Lung (tissue), 12 donors: ENCODE data around the gene WDPCP. TPM values are rescaled to one million over a fixed set of nuclear protein-coding genes. Genes with fewer than 3 reads are reported as not detected.

ENCODE experiments used
- ATAC-seq: fragments of 200-7000 bp; cut with Tn5 transposase; one replicate; pipeline ENCODE4 v1.9.1; 2020; ENCODE audit warnings: moderate number of reproducible peaks; ENCODE audit not compliant: insufficient read depth, low FRiP score
- DNase-seq, 3 donors: peaks; one replicate each; pipeline ENCODE4 v3.0.0-alpha.2; 2013 to 2017
- H3K27ac ChIP-seq, 2 donors: one replicate each; pipeline ENCODE4 v1.5.1; 2013; ENCODE audit warnings: mild to moderate bottlenecking in 2 of 2, moderate library complexity in 2 of 2, control low read depth in 1 of 2, inconsistent platforms in 1 of 2, low read depth in 1 of 2, low read length in 1 of 2
- H3K27me3 ChIP-seq, 3 donors: one replicate each; pipeline ENCODE4 v1.5.1; 2013; ENCODE audit warnings: low read length in 2 of 3; ENCODE audit not compliant: control insufficient read depth in 3 of 3, insufficient read depth in 3 of 3
- H3K36me3 ChIP-seq, 4 donors: one replicate each; pipeline ENCODE4 v1.5.1; 2013; ENCODE audit warnings: low read length in 4 of 4, mild to moderate bottlenecking in 1 of 4, moderate library complexity in 1 of 4; ENCODE audit not compliant: control insufficient read depth in 4 of 4, insufficient read depth in 4 of 4
- H3K4me1 ChIP-seq, 5 donors: one replicate each; pipeline ENCODE4 v1.5.1; 2013; ENCODE audit warnings: low read length in 5 of 5, mild to moderate bottlenecking in 2 of 5, moderate library complexity in 1 of 5; ENCODE audit not compliant: control insufficient read depth in 5 of 5, insufficient read depth in 5 of 5
- H3K4me3 ChIP-seq: one replicate; pipeline ENCODE4 v1.5.1; 2013; ENCODE audit warnings: mild to moderate bottlenecking, control low read depth, moderate library complexity
- H3K9ac ChIP-seq, 2 donors: one replicate each; pipeline ENCODE4 v1.5.1; 2013; ENCODE audit warnings: low read length in 2 of 2, control low read depth in 1 of 2; ENCODE audit not compliant: insufficient read depth in 1 of 2
- H3K9me3 ChIP-seq, 4 donors: one replicate each; pipeline ENCODE4 v1.5.1; 2013; ENCODE audit warnings: low read length in 3 of 4, mild to moderate bottlenecking in 1 of 4, moderate library complexity in 1 of 4; ENCODE audit not compliant: control insufficient read depth in 4 of 4, insufficient read depth in 3 of 4
- CTCF ChIP-seq: IDR thresholded peaks from 2 replicates; pipeline ENCODE4 v1.5.1; 2012; ENCODE audit warnings: mild to moderate bottlenecking; ENCODE audit errors: control extremely low read depth, extremely low read depth
- WGBS, 2 donors: extraction: QIAGEN DNeasy Blood & Tissue Kit; methylation state at CpG; one replicate each; pipeline ENCODE4 v1.1.7; 2013; 5-methylcytosine and 5-hydroxymethylcytosine counted together
- polyA plus RNA-seq, 2 donors: library from polyadenylated mRNA; stranded (reverse); fragments of 200-250 nt; gene quantifications; one replicate each; pipeline ENCODE4 v1.2.1, GENCODE V29; 2013
- total RNA-seq, 2 donors: library from RNA; depleted of rRNA in 1 of 2; stranded (reverse); fragments of >200 nt in 1 of 2; gene quantifications; one replicate each; pipeline ENCODE4 v1.2.1, GENCODE V29; 2014 to 2021
- donor health status: control.
- donor health status: control.
- donor health status: Bipolar disorder and iron deficiency.
- donor health status: healthy.
- donor health status: DM: yes; HTN: yes; CAD: no.

Gene WDPCP
- total and polyA plus RNA-seq, 4 donors = 2.3 to 40.7 (median 8.6) TPM

GRCh38 chr2:63596401-63596883 lies 8.2 kb upstream of the WDPCP start:
- Histone ChIP-seq H3K9me3 (no peaks in the 10 kb centered on the region), H3K36me3 (peaks cover 6 to 43% (median 15%) of the 10 kb centered on the region in 4 donors), H3K9ac (no peak overlapping the region), H3K4me3 (no peak overlapping the region), H3K27ac (no peak overlapping the region), H3K27me3 (no peaks in the 10 kb centered on the region), H3K4me1 (peaks cover 0 to 16% (median 0%) of the 10 kb centered on the region in 5 donors)
- ATAC-seq (no peak), DNase-seq (no peak)
- no peak for TF ChIP-seq CTCF
- WGBS, 2 donors = 91 to 96% methylated on average over 2 of the region's 2 CpGs

GRCh38 chr2:63594660-63595059 lies 6.4 kb upstream of the WDPCP start:
- DNase-seq (no peak), ATAC-seq (no peak)
- no peak overlapping the region for H3K4me3 ChIP-seq
- H3K9me3 ChIP-seq = no peaks in the 10 kb centered on the region
- H3K27me3 ChIP-seq = no peaks in the 10 kb centered on the region
- peaks cover 4 to 37% (median 12%) of the 10 kb centered on the region in 4 donors for H3K36me3 ChIP-seq
- peaks cover 0 to 17% (median 4%) of the 10 kb centered on the region in 5 donors for H3K4me1 ChIP-seq
- 97 to 99% methylated on average over 3 of the region's 3 CpGs for WGBS, 2 donors
- TF ChIP-seq CTCF = no peak
- H3K9ac ChIP-seq = no peak overlapping the region
- no peak overlapping the region for H3K27ac ChIP-seq

- 80 to 83% methylated on average over 3 of the region's 3 CpGs for WGBS, 2 donors
- H3K4me1 ChIP-seq = peaks cover 0 to 17% (median 5%) of the 10 kb centered on the region in 5 donors
- no peaks in the 10 kb centered on the region for H3K9me3 ChIP-seq
- DNase-seq (no peak), ATAC-seq (no peak)
- H3K27ac ChIP-seq = peak overlapping the region in 1 of 2 donors; percentile 95
- H3K4me3 ChIP-seq = no peak overlapping the region
- peaks cover 3 to 28% (median 12%) of the 10 kb centered on the region in 4 donors for H3K36me3 ChIP-seq
- H3K9ac ChIP-seq = no peak overlapping the region
- H3K27me3 ChIP-seq = no peaks in the 10 kb centered on the region
- TF ChIP-seq CTCF = no peak
Observed at GRCh38 chr2:63591566-63592175, 3.4 kb upstream of the WDPCP start.
